ENCODE data around the gene CC2D2A. TPM values are rescaled to one million over a fixed set of nuclear protein-coding genes. Genes with fewer than 3 reads are reported as not detected.

CC2D2A gene
- total RNA-seq, 4 donors from 2014 or later = 5.6 to 36.7 (median 9.6) TPM

GRCh38 chr4:15488658-15489470 is 19.2 kb downstream of the CC2D2A start:
- DNase-seq = no peak
- H3K4me1 ChIP-seq = no peaks in the 10 kb centered on the region
- intact Hi-C loops (cut with DNase I; ENCODE audit: low total_unique reads) (no loop called here), in situ Hi-C loops (cut with MboI; ENCODE audit: low pct_ligation_motif_present in 1 of 4, low pct_unique_long_range_greater_than_20kb in 1 of 4, low sequenced_read_pairs in 3 of 4) (loop anchor here in 2 of 4 donors (25.0 kb wide), 2 partner anchors 473 to 498 kb away; partner anchors contain the start of gene FGFBP2 (in 1 of the 2))
- no peak overlapping the region for H3K4me3 ChIP-seq
- H3K36me3 ChIP-seq = no peaks in the 10 kb centered on the region
- WGBS, 2 donors (ENCODE audit: low coverage in 1 of 2) = 70 to 86% methylated on average over 3 to 6 of the region's 6 CpGs
- H3K27ac ChIP-seq = no peak overlapping the region
- TF ChIP-seq POLR2AphosphoS5 (IDR thresholded peaks at IDR 0.05) = no peak
- no peak for TF ChIP-seq CTCF (IDR thresholded peaks at IDR 0.05)
- TF ChIP-seq EP300 (IDR thresholded peaks at IDR 0.05; ENCODE audit: low read depth) = no peak
- no peak for TF ChIP-seq POLR2A (IDR thresholded peaks at IDR 0.05)
- H3K9me3 ChIP-seq = peaks cover 0 to 5% of the 10 kb centered on the region in 2 donors
- no peaks in the 10 kb centered on the region for H3K27me3 ChIP-seq

GRCh38 chr4:15489551-15489950 is 19.9 kb downstream of the CC2D2A start:
- Histone ChIP-seq H3K4me3 (no peak overlapping the region), H3K27me3 (no peaks in the 10 kb centered on the region), H3K4me1 (no peaks in the 10 kb centered on the region), H3K9me3 (peaks cover 0 to 5% of the 10 kb centered on the region in 2 donors), H3K27ac (no peak overlapping the region), H3K36me3 (no peaks in the 10 kb centered on the region)
- WGBS, 2 donors (ENCODE audit: low coverage in 1 of 2) = 82 to 90% methylated on average over 2 of the region's 2 CpGs
- in situ Hi-C loops (cut with MboI; ENCODE audit: low pct_ligation_motif_present in 1 of 4, low pct_unique_long_range_greater_than_20kb in 1 of 4, low sequenced_read_pairs in 3 of 4) = loop anchor here in 2 of 4 donors (25.0 kb wide), 2 partner anchors 473 to 498 kb away; partner anchors contain the start of gene FGFBP2 (in 1 of the 2)
- TF ChIP-seq POLR2A (IDR thresholded peaks at IDR 0.05) = no peak
- no peak for TF ChIP-seq CTCF (IDR thresholded peaks at IDR 0.05)
- TF ChIP-seq POLR2AphosphoS5 (IDR thresholded peaks at IDR 0.05) = no peak
- TF ChIP-seq EP300 (IDR thresholded peaks at IDR 0.05; ENCODE audit: low read depth) = no peak
- intact Hi-C loops (cut with DNase I; ENCODE audit: low total_unique reads) = no loop called here
- DNase-seq = no peak

GRCh38 chr4:15493411-15493810 is 23.7 kb downstream of the CC2D2A start:
- no peak for DNase-seq
- H3K4me1 ChIP-seq = no peaks in the 10 kb centered on the region
- intact Hi-C loops (cut with DNase I; ENCODE audit: low total_unique reads) (no loop called here), in situ Hi-C loops (cut with MboI; ENCODE audit: low pct_ligation_motif_present in 1 of 4, low pct_unique_long_range_greater_than_20kb in 1 of 4, low sequenced_read_pairs in 3 of 4) (loop anchor here in 2 of 4 donors (25.0 kb wide), 2 partner anchors 469 to 494 kb away; partner anchors contain the start of gene FGFBP2 (in 1 of the 2))
- H3K36me3 ChIP-seq = no peaks in the 10 kb centered on the region
- TF ChIP-seq CTCF (IDR thresholded peaks at IDR 0.05) (no peak), POLR2A (IDR thresholded peaks at IDR 0.05) (no peak), POLR2AphosphoS5 (IDR thresholded peaks at IDR 0.05) (no peak), EP300 (IDR thresholded peaks at IDR 0.05; ENCODE audit: low read depth) (no peak)
- H3K4me3 ChIP-seq = no peak overlapping the region
- no peaks in the 10 kb centered on the region for H3K27me3 ChIP-seq
- no peak overlapping the region for H3K27ac ChIP-seq
- no peaks in the 10 kb centered on the region for H3K9me3 ChIP-seq

GRCh38 chr4:15495621-15496020 is 25.9 kb downstream of the CC2D2A start:
- H3K27me3 ChIP-seq = no peaks in the 10 kb centered on the region
- no peak overlapping the region for H3K27ac ChIP-seq
- no peaks in the 10 kb centered on the region for H3K4me1 ChIP-seq
- no peak overlapping the region for H3K4me3 ChIP-seq
- intact Hi-C loops (cut with DNase I; ENCODE audit: low total_unique reads) = no loop called here
- no peaks in the 10 kb centered on the region for H3K36me3 ChIP-seq
- DNase-seq = no peak
- 97 to 100% methylated on average over 1 of the region's 1 CpG for WGBS, 2 donors (ENCODE audit: low coverage in 1 of 2)
- no peaks in the 10 kb centered on the region for H3K9me3 ChIP-seq
- TF ChIP-seq POLR2AphosphoS5 (IDR thresholded peaks at IDR 0.05) (no peak), CTCF (IDR thresholded peaks at IDR 0.05) (no peak), EP300 (IDR thresholded peaks at IDR 0.05; ENCODE audit: low read depth) (no peak), POLR2A (IDR thresholded peaks at IDR 0.05) (no peak)
- in situ Hi-C loops (cut with MboI; ENCODE audit: low pct_ligation_motif_present in 1 of 4, low pct_unique_long_range_greater_than_20kb in 1 of 4, low sequenced_read_pairs in 3 of 4) = loop anchor here in 2 of 4 donors (25.0 kb wide), 2 partner anchors 467 to 492 kb away; partner anchors contain the start of gene FGFBP2 (in 1 of the 2)

All from transverse colon (tissue), 4 donors.